Measurements from ENCODE around the gene NPIPB2. TPM values are rescaled to one million over a fixed set of nuclear protein-coding genes. Genes with fewer than 3 reads are reported as not detected.

Gene NPIPB2
- total and polyA plus RNA-seq, 2 of the 13 experiments (the other 11 are each of a cell fraction or from before 2014, with no cell fraction given) = 1.8 to 4.1 TPM

GRCh38 chr16:11972128-11972527 is 30.3 kb upstream of the NPIPB2 start (continued):
- no peak for TF ChIP-seq SNAI1 (CRISPR knock-in tag; IDR thresholded peaks at IDR 0.05; ENCODE audit: borderline replicate concordance)
- TF ChIP-seq RFX5 (IDR thresholded peaks at IDR 0.05; ENCODE audit: low read depth, low read length) = no peak
- 0 out of 2 replicates have a peak, but pooled peaks have one; percentile 32 for TF ChIP-seq ZNF124 (CRISPR knock-in tag; IDR thresholded peaks at IDR 0.05)
- no peak for TF ChIP-seq ELF4 (CRISPR knock-in tag; IDR thresholded peaks at IDR 0.05; ENCODE audit: borderline replicate concordance)
- no peak for TF ChIP-seq MAF1 (CRISPR knock-in tag; IDR thresholded peaks at IDR 0.05; ENCODE audit: borderline replicate concordance)
- no peak for TF ChIP-seq DNMT1 (CRISPR knock-in tag; IDR thresholded peaks at IDR 0.05)
- TF ChIP-seq ZNF44 (CRISPR knock-in tag; IDR thresholded peaks at IDR 0.05) = no peak
- no peak for TF ChIP-seq SP2 (CRISPR knock-in tag; IDR thresholded peaks at IDR 0.05)
- TF ChIP-seq THAP11 (CRISPR knock-in tag; IDR thresholded peaks at IDR 0.05) = peak; percentile 31; the same call in 1 of the 2 replicates
- TF ChIP-seq BORCS8-MEF2B (CRISPR knock-in tag; IDR thresholded peaks at IDR 0.05) = no peak
- no peak for TF ChIP-seq DMAP1 (CRISPR knock-in tag; IDR thresholded peaks at IDR 0.05)
- TF ChIP-seq NFYC (CRISPR knock-in tag; IDR thresholded peaks at IDR 0.05) = no peak
- TF ChIP-seq ZNF256 (CRISPR knock-in tag; conservative IDR thresholded peaks at IDR 0.05) = no peak
- no peak for TF ChIP-seq ZNF713 (CRISPR knock-in tag; IDR thresholded peaks at IDR 0.05)
- TF ChIP-seq CSRNP2 (CRISPR knock-in tag; conservative IDR thresholded peaks at IDR 0.05; ENCODE audit: low read depth) = no peak
- 0 out of 2 replicates have a peak, but pooled peaks have one; percentile 24 for TF ChIP-seq E2F2 (CRISPR knock-in tag; IDR thresholded peaks at IDR 0.05; ENCODE audit: borderline replicate concordance)
- no peak for TF ChIP-seq ZNF235 (CRISPR knock-in tag; IDR thresholded peaks at IDR 0.05; ENCODE audit: borderline replicate concordance)
- no peak for TF ChIP-seq LCORL (IDR thresholded peaks at IDR 0.05)
- 0 out of 2 replicates have a peak, but pooled peaks have one; percentile 34 for TF ChIP-seq LCORL (CRISPR knock-in tag; IDR thresholded peaks at IDR 0.05)
- TF ChIP-seq ZNF138 (CRISPR knock-in tag; IDR thresholded peaks at IDR 0.05; ENCODE audit: low read depth) = no peak
- TF ChIP-seq TAF15 (IDR thresholded peaks at IDR 0.05; ENCODE audit: low read depth, low read length, poor library complexity, severe bottlenecking) = no peak
- no peak for TF ChIP-seq NONO (IDR thresholded peaks at IDR 0.05)
- no peak for TF ChIP-seq NONO (CRISPR knock-in tag; conservative IDR thresholded peaks at IDR 0.05)
- TF ChIP-seq ZBTB39 (CRISPR knock-in tag; IDR thresholded peaks at IDR 0.05) = no peak
- TF ChIP-seq GABPA (IDR thresholded peaks at IDR 0.05; ENCODE audit: low read depth, low read length) = no peak
- peak; percentile 37; the same call in 1 of the 2 replicates for TF ChIP-seq GABPA (CRISPR knock-in tag; IDR thresholded peaks at IDR 0.05; ENCODE audit: low read depth)
- TF ChIP-seq ZNF101 (CRISPR knock-in tag; IDR thresholded peaks at IDR 0.05; ENCODE audit: borderline replicate concordance, low read depth) = no peak
- no peak for TF ChIP-seq AGO1 (IDR thresholded peaks at IDR 0.05; ENCODE audit: low read depth, low read length, poor library complexity, severe bottlenecking)
- no peak for TF ChIP-seq HDAC1 (CRISPR knock-in tag; IDR thresholded peaks at IDR 0.05)
- peak; percentile 78 for TF ChIP-seq RAD21 (CRISPR knock-in tag; IDR thresholded peaks at IDR 0.05)
